Stimulated activated CD4-positive, alpha-beta T cell treated with anti-CD3 and anti-CD28 coated beads, Interleukin-1b, Interleukin-23, amount 100 ng/mL, for 1 hour (primary cell): ENCODE data around the gene UIMC1.

ENCODE experiments used
- DNase-seq, 2 donors: peaks; one replicate each; pipeline ENCODE4 v3.0.0-alpha.2; 2020; ENCODE audit warnings: low read depth in 2 of 2

Gene UIMC1

DNA sequence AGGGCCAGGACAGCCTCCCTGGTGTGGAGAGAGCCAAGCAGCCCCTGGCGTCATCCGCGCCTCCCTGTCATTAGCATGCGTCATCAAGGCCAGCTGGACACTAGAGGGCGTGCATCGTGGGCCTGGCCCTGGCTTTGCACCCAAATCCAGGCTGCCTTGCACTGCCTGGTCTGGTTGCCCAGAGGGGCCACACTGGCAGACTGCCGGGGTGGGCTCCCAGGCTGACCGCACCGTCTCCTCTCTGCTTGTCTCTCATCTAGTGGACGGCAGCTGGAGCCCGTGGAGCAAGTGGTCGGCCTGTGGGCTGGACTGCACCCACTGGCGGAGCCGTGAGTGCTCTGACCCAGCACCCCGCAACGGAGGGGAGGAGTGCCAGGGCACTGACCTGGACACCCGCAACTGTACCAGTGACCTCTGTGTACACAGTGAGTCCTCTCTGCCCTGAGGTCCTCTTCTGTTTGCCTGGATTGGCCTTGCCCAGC lies 136.4 kb downstream of the UIMC1 start:
- DNase-seq, result no peak

DNA sequence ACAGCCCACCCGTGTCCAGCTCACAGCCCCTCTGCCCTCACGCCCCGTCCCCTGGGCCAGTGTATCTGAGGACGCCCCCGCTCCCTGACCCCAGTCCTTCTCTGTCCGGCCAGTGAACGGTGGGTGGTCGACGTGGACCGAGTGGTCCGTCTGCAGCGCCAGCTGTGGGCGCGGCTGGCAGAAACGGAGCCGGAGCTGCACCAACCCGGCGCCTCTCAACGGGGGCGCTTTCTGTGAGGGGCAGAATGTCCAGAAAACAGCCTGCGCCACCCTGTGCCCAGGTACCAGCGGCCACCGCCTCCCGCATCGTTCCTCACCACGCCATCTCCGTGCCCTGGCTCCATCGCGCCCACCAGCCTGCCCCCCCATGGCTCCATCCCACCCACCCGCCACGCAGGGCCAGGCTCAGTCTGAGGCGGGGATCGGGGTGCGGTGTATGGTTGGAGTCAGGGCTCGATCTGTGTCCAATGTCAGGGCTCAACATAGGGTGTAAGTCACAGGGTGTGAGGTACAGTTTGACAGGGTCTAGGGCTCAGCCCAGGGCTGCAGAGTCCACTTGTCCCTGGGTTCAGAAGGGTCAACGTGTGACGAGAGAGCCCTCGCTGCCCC lies 137.0 kb downstream of the UIMC1 start:
- no peak for DNase-seq

DNA sequence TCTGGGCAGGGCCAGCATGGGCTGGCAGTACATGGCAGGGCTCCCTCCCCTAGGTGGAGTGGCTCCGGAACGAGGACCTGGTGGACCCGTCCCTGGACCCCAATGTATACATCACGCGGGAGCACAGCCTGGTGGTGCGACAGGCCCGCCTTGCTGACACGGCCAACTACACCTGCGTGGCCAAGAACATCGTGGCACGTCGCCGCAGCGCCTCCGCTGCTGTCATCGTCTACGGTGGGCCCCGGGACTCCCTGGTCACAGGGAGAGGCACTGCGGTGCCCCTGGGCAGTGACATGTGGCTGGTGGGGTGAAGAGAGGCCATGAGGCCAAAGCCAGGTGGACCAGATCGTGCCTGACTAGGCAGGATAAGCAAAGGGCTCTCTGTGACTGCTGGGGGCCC lies 137.8 kb downstream of the UIMC1 start:
- DNase-seq, result no peak

DNA sequence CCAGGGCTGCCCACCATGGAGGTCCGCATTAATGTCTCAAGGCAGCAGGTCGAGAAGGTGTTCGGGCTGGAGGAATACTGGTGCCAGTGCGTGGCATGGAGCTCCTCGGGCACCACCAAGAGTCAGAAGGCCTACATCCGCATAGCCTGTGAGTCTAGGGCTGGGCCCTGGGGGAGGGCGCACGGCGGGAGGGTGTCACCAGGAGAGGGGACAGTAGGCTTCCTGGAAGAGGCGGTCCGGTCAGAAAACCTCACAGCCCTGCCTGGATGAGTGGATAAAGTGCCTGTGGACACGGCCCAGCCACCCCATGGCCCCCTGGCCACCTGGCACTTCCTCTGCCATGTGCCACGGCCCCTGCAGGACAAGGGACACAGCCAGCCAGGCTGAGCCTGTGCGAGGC lies 138.5 kb downstream of the UIMC1 start:
- DNase-seq, result no peak

DNA sequence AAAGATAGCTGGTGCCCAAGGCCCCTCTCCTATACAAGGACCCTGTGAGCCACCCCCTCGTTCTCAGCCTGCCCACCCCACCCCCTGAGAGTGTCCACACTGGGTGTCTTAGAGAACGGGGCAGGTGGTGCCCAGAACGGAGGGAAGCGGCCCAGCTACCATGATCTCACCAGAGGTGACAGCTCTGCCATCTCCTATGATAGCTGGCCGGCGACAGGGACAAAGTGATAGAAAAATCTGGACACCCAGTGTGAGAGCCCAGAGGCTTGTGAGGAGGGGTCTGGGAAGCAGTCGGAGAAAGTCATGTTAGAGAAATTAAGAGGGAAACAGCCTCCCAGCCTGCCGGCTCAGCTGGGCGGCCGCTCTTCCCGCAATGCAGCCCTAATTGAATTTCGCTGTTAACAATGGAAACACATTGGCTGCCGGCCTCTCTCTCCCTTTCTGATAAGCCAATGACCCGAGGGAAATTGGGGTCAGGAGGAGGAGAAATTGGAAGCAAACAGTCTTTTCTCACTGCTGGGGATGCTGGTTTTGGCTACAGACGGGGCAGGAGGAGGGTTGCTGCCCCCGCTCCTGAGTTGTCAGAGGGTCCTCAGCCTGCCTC lies 139.8 kb downstream of the UIMC1 start:
- DNase-seq, result no peak

DNA sequence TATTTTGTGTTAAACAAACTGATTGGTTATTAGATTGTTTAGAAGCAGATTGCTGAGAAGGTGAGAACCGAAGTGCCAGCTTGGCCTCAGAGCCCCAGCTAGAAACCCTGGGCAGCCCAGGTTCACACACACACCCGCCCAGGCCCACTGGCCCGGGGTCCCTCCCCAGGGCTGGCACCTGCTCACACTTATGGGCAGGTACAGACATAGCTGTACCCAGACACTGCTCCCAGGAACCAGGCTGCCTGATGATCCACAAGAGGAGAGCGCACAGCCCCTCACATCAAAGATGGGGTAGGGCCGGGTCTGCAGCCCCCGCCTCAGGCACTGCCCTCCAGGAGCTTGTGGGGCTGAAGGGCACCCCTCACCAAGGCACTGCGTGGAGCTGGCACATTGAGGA lies 140.6 kb downstream of the UIMC1 start:
- no peak for DNase-seq

DNA sequence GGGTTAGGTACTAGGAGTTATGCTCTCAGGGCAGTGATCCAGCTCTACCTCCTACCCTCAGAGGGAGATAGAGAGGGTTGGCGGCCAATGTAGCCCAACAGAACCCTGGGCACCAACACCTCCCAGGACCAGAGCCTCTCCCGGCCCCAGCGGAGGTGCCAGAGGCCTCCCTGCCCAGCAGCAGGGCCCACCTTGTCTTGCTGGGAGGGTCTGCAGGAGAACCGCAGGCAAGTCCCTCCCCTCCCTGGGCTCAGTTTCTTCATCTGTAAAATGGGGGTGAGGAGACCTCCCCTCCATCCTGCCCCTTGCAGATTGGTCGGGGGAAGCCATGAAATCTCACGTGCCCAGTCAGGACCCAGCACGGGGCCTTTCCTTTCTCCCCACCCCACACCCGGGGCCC lies 141.8 kb downstream of the UIMC1 start:
- no peak for DNase-seq

DNA sequence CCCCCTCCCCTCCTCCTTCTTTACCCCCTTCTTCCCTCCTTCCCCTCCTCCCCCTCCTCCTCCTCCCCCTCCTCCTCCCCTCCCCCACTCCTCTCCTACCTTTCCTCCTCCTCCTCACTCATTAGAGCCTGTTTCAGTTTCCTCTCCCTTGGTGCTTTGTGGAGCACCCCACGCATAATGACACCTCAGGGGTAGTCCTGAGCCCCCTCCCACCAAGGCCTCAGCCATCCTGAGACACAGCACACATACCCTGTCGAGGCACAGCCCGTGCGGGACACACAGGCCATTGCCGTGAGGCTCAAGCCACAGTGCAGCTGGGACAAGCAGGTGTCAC lies 142.8 kb downstream of the UIMC1 start:
- no peak for DNase-seq

DNA sequence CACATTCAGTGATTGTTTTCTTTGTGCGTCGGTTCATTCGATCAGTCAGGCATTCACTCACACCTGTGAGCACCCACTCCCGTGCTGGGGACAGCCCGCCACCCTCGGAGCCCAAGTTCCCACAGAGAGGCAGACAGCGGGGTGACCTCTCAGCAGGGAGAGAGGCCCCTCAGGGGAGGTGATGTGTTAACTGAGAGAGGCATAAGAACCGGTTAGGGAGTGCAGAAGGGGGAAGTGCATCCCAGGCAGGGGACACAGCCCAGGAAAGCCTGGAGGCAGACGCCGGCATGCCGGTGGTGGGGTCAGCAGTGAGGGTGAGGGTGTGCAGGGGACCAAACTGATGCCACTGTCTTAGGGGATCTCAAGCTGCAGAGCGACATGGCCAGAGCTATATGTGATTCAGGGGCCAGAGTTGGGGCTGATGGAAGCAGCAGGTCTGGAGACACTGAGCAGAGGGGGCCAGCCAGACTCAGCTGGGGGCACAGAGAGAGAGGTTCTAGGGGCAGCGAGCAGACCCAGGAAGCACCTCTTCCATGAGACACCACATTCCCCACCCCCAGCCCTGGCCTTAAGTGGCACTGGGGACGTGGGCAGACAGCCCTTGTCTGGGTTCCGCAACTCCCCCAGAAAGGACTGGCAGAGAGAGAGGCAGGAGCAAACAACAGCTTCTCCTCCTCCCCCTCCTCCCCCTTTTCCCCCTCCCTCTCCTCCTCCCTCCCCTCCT lies 143.4 kb downstream of the UIMC1 start:
- no peak for DNase-seq

DNA sequence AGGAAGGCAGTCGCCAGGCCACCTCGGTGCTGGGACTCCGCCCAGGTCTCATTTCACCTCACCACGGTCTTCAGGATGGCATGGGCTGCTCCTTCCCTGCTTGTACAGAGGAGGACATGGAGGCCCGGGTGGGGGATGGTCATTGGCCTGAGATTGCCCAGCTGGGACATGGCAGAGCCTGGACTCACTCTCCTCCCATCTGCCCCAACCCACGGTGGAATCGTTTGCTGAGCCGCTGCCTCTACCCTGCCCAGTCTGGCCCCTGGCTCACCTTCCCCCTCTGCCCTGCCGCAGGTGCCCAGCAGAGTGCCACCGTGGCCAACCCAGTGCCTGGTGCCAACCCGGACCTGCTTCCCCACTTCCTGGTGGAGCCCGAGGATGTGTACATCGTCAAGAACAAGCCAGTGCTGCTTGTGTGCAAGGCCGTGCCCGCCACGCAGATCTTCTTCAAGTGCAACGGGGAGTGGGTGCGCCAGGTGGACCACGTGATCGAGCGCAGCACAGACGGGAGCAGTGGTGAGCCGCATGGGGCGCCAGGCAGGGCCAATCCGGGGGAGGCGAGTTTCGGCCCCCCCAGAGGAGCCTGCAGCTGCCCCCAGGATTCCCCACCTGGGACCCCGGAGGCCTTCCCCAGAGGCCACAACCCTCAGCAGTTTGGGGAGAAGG lies 144.1 kb downstream of the UIMC1 start:
- no peak for DNase-seq

DNA sequence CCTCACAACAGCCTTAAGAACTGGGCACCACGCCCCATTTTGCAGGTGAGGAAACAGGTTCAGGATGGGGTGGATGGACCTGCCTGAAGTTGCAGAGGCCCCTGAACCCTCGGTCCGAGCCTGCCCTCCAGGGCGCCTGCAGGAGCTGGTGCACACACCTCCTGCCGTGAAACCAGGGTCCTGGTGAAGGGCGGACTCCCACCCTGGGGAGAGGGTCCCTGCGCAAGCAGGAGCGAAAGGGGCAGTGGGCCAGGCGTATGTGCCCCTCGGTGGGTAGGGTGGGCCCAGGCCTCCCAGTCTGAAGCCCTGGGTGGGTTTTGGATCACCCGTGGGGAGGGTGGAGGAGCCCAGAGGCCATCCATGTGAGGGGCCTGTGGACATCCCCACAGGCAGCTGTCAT lies 145.3 kb downstream of the UIMC1 start:
- no peak for DNase-seq

DNA sequence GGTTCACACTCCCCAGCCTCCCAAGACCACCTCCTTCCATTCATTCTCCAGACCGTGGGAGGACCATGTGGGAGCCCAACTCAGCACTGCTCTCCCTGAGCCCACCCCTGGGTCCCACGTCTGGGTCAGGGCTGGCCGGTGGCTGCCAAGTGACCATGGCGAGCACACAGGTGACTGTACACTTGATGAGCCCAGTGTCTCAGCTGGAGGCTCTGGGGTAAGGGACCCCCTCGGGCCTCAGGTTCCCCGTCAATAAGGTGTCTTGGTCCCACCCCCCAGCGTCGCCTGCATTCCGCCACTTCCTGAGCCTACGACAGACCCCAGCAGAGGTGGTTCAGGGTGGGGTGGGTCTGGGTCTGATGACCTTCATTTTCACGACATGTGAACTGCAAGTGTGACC lies 146.2 kb downstream of the UIMC1 start:
- DNase-seq, result no peak

DNA sequence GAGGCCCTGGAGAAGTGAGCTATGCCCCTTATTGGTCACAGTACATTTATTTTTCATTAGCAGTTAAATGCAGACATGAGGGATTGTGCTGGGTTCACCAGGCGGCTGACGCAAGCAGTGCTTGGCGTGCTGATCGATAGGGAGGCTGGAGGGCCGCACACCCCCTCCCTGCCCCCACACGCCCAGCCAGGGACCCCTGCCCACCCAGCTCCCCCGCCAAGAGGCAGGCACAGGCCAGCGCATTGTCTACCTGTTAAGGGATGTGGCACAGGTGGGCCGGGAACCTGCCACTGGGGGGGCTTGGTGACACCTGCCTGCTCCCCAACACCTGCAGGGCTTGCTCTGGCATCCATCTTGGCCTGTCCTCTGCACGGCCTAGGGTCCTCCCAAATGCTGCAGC lies 146.7 kb downstream of the UIMC1 start:
- DNase-seq, result no peak

DNA sequence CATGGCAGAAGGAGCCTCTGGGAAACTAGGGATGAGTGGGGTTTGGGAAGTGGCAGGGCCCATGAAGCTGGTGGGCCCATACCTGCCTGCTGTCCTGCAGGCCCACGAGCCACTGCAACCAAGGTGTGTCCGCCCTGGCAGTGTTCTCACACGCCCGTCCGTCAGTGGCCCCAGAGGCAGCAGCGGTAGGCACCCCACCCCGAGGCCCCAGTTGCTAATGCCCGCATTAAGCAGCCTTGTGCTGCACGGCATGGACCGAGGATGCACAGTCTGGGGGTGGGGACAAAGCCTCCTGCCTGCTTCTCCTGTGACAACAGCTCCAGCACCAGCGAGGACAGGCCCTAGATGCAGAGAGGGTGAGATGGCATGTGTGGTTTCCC lies 148.7 kb downstream of the UIMC1 start:
- DNase-seq, result no peak

DNA sequence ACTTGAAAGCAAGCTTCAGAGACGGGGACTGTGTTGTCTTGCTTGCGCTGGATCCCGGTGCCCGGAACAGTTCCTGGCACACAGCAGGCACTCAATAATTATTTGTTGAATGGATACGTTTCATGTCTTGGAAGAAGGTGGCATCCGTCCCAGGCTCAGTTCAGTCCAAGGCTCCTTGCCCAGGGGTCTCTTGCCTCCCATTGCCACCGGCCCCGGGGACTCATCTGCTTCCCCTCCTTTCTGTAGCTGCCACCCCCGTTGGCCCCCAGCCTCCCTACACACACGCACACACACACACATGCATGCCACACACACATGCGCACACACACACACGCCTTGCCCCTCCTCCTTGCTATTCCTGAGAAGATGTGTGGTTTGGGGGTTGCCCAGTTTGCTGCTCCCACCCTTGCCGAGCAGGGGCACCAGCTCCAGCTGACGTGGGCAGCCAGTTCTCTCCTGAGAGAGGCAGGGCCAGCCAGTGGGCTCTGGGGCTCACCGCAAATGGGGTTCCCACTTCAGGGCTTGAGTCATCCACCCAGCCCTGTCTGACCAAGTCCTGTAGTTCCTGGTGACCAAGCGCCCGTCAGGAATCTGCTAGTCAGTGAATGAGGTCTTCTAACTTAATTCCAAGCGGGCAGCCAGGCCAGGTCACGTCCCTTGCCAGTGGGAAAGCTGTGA lies 149.2 kb downstream of the UIMC1 start:
- DNase-seq, result no peak

DNA sequence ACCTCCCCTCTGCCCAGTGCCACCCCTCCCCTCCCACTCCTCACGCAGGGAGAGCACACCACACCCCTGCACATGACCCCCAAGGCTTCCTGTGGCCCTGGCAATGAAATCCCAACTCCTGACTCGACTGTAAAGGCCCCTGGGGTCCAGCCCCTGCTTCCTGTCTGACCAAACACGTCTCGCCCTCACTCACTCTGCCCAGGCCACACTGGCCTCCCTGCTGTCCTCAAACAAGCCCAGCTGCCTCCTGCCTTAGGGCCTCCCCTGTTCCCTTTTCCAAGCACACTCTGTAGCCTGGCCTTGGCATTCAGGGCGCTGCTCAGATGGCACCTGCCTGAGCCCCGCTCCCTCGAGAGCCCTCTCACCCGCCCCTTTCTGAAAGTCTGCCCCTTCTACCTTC lies 149.8 kb downstream of the UIMC1 start:
- no peak for DNase-seq

DNA sequence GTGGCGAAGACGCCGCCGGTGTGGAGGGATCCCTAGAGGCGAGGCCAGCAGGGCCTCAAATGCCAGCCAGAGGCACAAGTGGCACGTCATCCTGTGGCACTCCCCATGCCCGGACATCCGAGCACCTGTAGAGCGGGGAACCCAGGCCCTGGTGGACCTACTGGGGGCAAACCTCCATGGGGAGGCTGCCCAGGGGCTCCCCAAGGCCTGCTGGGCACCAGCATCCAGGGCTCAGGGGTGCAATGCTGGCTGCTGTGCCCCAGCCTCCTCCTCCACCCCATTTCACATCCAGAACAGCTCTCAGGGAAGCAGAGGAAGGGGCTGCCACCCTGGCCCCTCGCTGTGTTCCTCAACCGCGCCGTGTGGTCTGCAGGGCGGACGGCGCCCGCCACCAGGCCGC lies 151.0 kb downstream of the UIMC1 start:
- no peak for DNase-seq
